Lower leg skin (tissue), 3 donors: ENCODE results near the gene HEMGN.

Experiments
- POLR2A ChIP-seq, 2 donors: fragments of 450-650 bp; IDR thresholded peaks; one replicate each; pipeline ENCODE4 v1.6.1; 2016 to 2017; ENCODE audit warnings: antibody characterized with exemption in 2 of 2, mild to moderate bottlenecking in 1 of 2, moderate library complexity in 1 of 2
- TF ChIP-seq, protein P1 (sequence below), 3 donors: fragments of 450-650 bp; IDR thresholded peaks; one replicate each; pipeline ENCODE4 v1.5.1; 2016; ENCODE audit warnings: antibody characterized with exemption in 3 of 3, mild to moderate bottlenecking in 3 of 3, moderate library complexity in 2 of 3

DNA sequence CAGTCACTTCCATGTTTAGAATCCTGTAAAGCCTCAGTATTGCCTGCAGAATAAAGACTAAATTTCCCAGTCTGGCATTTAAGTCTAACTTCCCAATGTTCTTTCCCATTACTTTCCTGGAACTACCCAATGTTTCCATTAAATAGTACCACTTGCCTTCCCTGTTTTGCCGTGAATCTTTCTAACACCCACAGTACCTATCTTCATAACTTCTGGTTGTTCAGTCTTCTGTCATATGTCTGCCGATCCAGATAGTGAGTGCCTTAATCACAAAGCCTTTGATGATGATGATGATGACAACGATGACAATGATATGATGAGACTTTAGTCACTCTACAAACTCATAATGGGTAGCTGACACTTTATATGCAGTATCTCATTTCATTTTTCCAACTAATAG lies 6.6 kb upstream of the HEMGN start:
- TF ChIP-seq, protein P1, sequence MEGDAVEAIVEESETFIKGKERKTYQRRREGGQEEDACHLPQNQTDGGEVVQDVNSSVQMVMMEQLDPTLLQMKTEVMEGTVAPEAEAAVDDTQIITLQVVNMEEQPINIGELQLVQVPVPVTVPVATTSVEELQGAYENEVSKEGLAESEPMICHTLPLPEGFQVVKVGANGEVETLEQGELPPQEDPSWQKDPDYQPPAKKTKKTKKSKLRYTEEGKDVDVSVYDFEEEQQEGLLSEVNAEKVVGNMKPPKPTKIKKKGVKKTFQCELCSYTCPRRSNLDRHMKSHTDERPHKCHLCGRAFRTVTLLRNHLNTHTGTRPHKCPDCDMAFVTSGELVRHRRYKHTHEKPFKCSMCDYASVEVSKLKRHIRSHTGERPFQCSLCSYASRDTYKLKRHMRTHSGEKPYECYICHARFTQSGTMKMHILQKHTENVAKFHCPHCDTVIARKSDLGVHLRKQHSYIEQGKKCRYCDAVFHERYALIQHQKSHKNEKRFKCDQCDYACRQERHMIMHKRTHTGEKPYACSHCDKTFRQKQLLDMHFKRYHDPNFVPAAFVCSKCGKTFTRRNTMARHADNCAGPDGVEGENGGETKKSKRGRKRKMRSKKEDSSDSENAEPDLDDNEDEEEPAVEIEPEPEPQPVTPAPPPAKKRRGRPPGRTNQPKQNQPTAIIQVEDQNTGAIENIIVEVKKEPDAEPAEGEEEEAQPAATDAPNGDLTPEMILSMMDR (IDR thresholded peaks at IDR 0.05) = no peak
- TF ChIP-seq POLR2A (IDR thresholded peaks at IDR 0.05) = no peak
